HG03571 (cell line): ENCODE data around the gene TRERF1.

ENCODE experiments used
- ATAC-seq: cut with Tn5 transposase; IDR thresholded peaks from one replicate; pipeline ENCODE4 v1.9.1; 2021; ENCODE audit not compliant: unreplicated experiment

Gene TRERF1

DNA sequence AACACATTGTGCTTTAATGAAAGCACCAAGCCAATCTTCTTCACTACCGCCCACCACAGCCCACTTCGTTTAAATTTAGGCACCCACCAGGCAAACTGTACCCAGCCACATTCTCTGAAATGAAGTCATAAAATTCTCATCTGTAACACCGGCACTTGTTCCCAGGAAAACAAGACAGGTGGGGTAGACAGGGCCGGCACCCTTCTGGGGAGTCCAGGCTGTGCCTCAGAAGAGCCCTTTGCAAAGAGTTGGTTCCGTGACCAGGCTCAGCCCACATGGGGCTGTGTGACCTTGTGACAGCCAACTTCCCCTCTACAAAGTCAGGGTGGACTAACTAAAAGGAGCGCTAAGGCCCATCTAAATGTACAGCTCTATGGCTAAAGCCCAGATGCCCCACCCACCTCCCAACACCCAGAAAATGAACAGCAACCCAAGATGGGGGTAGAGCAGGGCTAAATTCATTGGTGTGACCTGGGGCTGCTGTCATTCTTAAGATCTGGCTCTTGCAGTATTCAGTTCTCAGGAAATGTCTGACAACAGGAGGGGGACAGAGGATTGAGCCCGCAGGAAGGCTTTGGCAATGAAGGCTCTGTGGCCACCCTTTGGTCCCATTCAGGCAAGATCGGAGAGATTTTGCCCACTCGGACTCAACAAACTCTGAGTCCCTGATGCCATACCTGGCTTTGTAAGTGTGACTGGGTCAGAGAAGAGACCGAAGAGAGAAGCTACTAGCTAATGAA lies 56.7 kb downstream of the TRERF1 start:
- ATAC-seq, result no peak

DNA sequence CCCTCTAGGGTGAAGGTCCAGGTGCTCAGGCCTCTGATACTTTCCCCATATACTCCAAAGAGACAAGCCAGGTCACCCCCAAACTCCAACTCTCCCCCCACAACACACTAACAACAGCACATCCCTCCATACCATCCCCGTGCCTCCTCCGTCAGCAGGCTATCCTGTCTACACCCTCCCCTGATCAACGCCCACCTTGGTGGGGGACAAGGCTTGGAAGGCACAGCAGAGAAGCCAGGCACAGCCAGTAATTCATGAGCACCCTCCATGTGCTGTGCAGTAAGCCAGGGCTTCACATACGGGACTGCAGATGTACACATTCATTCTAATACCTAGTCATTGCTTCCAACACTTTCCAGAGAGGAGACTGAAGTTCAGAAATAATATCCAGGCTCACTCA lies 57.6 kb downstream of the TRERF1 start:
- ATAC-seq, result no peak

DNA sequence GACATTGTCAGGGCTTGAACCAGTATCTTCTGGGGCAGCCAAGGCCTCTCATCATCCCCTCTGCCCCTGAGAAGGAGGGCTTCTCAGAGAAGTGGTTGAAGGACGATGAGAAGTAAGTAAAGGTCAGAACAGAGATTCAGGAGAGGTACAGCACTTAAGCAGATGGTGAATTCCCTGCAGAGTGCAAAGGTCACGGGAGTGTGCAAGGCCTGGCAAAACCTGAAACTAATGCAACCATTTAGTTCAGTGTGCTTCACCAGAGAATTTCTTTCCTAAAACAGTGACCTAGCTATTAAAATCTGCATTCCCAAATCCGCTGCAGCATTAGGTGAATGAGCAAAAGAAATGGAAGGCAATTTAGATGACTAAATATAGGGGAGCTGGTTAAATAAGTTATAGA lies 58.4 kb downstream of the TRERF1 start:
- no peak for ATAC-seq

DNA sequence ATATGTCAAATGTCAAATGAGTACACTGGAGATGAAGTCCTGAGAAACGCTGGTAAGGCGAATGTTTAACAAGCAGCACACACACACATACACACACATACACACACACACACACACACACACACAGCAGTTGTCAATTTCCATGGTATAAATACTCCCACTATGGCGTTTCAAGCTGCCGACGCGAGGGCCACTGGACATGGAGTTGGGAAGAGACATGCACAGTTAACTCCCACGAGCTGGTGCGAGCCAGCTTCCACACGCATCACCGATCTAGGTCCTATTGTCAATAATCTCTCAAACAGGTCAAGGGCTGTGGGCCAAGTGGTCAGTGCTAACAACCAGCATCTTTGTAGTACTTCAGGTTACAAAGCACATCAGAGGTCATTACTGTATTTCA lies 58.9 kb downstream of the TRERF1 start:
- ATAC-seq, result no peak

DNA sequence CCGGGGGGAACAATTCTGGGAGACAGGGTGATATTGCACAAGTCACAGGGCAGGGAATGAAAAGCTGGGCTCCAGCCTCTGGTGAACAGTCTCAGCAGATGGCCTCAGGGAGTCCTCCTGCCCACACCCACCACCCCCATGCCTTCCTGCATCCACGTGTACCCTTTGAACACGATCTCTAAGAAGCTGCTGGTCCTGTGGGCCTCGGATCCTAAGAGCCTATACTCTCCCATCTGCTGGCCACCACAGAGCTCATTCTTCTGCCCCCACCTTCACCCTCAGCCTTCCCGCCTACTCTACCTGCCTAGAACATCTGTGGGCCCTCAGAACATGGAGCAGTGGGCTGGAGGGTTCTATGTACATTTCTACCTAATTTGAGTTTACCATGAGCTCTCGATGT lies 60.3 kb downstream of the TRERF1 start:
- no peak for ATAC-seq

DNA sequence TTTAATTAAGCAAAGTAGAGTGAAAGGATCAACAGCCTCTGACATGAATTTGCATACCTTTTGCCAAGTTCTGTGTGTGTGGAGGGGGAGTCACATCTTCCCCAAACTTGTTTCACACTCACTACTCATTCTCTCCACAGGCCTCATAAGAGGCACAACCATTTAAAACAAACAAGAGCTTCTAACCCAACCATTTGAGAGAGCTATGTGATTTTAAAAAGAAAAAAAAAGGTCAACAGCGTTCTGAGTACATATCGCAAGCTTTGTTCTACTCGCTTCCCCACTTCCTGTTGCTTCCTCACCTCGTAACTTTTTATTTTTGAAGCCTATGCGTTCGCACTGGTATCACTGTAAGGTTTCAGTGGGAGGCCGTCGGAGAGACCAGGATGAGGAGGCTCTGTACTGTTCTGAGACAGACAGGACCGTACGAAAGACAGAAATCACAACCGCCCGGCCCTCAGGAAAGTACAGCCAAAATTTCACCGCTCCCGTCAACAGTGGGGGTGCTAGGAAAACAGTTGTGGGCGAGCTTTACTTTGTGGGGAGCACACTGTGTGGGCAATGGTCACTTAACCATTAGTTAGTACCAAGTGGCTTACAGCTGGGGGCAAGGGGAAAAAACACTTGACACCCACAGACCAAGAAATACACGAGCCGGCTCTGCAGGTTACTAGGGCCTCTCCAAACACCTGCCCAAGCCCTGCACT lies 61.3 kb downstream of the TRERF1 start:
- no peak for ATAC-seq

DNA sequence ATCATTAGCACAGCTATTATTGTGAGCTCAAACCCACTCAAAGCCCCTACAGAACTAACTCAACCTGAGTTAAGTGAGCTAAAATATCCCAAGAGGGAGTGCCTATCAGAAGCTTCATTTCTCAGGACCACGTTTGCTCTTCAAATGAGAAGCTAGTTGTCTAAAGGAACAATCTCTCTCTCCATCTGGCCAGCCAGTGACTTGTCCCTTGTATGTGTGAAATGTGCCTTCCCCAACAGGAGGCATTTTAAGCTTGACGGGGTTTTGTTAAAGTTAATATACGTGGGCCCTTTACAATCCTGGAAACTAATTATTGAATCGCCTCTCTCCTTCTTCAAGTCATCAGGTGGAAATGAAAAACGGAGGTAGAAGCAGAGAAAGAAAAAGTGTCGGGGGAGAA lies 62.0 kb downstream of the TRERF1 start:
- ATAC-seq, result no peak

DNA sequence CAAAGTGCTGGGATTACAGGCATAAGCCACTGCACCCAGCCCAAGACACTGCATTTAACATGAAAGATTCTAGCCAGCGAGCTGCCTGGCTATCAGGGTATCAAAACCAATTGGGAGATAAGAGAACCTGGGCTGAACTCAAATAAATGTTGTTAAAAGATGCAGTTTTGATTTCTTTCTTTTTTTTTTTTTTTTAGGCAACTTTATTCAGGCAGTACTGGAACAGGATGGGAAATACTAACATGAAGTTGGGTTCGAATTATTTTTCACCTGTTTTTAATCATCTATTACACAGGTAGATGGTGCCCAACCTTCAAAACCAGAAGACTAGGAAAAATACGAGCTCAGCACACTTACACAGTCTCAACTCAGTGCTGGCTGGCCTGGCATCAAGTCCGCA lies 63.7 kb downstream of the TRERF1 start:
- no peak for ATAC-seq

DNA sequence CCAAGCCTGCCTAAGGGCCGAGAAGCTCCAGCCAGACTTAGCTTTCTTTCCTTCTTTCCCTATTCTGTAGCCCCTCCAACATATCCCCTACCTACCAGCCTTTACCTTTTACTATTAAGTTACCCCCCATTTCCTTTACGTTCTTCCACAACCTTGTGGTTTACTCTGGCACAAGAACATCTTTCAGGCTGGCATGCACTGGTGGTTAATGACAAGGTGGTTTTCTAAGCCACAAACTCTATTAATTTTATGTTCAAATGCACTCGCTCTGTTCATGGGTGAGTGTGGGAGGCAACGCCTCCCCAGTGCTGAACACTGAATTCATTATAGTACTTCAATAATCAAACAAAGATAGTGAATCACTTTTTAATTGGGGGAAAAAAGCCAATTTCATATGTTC lies 64.4 kb downstream of the TRERF1 start:
- ATAC-seq, result no peak

DNA sequence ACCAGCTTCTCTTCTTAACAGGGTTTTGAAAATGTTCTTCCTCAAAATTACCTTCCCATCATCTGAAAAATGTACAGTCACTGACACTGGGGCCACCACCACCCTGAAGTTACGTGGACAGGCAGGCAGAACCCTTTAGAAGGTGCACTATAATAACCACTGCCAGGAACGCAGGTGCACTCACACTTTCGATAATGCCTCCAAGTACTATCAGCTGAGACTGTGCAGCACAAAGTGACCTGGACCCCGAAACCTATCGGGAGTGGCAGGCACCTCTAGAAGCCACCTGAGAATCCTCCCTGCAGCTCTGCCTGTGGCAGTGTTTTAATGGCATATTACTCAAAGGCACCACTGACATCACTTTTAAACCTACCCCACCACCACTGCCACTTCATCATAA lies 66.4 kb downstream of the TRERF1 start:
- ATAC-seq, result no peak

DNA sequence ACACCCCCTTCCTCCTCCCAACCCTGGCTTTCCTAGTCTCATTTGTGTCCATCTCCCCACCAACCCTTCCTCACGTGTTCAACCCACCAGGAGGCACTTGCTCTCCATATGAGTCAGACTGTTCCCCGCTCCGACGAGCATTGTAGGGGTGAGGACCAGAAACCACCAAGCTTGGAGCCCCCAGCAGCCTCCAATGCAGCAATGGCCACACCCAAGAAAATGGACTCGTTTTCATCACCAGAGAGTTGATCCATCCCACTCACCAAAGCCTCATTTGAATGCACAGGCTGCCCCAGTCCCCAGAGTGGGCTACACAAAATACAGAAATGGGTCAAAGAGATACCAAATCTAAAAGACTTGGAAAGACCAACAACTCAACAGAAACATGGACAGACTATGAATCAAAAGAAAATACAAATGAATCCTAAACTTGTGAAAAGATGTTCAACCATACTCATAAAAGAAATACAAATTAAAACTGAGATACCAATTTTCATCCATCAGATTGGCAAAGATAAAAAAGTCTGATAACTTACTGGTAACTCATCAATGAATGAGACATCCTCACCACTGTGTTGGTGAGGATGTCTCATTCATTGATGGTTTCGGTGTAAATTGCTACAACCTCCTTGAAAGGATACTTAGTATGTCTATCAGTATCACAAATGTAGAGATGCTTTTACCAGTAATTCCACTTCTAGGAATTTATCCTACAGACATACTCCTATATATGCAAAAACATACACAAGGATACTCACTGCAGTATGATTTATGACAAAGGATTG lies 68.1 kb downstream of the TRERF1 start:
- no peak for ATAC-seq

DNA sequence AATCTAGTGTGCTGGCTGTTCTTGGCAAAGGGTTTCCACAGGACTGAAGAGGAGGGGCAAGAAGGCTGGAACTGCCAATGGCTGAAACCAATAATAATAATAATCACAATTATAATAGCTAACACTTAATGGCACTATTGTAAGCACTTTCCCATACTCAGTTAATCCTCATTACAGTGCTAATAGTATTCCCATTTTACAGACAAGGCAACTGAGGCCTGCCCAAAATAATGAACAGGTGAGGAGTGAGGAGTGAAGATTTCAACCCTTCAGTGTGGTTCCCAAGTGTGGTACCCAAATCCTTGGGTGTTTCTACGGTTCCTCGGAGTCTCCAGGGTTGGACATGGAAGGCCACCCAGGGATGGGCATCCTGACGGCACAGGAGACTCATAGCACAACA lies 69.9 kb downstream of the TRERF1 start:
- ATAC-seq, result no peak

DNA sequence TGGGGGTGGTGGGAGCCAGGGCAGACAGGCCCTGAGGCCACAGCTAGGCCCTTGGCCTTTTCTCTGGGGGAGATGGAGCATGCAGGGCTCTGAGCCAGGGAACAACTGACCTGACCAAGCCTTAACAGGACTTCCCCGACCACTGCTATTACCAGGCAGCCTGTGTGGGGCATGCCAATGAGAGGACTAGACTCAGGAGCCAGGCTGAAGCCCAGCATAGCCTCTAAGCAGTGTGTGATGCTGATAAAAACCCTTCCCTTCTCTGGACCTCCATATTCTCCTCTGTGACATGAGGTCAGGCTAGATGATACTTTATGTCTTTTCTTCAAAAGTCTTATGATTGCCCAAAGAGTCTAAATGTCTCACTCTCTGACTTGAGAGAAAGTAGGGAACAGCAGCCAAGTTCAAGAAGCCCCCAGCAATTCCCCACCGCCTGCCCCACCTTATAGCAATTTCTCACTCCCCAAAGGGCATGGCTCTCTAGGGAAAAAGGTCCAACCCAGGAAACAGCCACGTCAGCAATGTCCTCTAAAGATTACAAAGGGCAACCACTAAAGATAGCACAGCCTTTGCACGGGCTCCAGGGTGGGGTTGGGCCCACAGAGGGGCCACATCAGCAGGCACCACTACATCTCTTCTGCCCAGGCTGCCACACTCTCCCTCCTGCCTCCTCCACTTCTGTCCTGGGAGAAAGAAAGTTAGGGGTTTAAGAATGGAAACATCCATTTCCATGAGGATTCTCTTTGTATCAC lies 71.3 kb downstream of the TRERF1 start:
- ATAC-seq, result no peak

DNA sequence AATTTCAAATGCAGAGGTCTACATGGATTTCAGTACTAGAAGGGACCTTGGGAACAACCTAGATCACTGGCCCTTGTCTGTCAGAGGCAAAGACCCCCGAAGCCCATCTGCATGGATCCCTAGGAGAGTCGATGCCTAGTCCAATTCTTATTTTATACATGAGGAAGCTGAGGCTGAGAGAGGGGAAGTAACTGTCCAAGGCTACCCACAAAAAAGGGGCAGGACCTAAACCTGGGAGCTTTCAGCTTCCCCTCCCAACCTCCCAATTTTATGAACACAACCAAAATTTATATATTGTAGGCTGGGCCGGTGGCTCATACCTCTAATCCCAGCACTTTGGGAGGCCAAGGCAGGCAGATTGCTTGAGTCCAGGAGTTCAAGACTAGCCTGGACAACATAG lies 73.2 kb downstream of the TRERF1 start:
- ATAC-seq, result no peak

DNA sequence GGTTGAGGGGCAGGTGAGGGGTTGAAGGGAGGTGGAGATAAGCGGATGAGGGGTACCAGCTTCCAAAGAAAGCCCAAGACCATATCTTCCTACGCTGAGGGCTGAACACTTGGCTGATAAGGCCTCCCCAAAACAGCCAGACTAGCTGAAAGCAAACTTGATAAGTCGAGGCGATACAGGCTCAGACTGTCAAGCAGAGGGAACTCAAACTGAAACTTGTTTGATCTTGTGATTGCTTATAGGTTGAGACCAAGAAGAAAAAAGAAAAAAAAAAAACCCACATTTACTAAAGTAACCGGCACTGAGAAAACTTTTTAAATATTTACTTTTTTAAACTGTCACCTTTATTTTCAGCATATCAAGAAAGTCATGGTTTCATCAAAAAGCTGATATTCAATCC lies 73.6 kb downstream of the TRERF1 start:
- ATAC-seq, result no peak

DNA sequence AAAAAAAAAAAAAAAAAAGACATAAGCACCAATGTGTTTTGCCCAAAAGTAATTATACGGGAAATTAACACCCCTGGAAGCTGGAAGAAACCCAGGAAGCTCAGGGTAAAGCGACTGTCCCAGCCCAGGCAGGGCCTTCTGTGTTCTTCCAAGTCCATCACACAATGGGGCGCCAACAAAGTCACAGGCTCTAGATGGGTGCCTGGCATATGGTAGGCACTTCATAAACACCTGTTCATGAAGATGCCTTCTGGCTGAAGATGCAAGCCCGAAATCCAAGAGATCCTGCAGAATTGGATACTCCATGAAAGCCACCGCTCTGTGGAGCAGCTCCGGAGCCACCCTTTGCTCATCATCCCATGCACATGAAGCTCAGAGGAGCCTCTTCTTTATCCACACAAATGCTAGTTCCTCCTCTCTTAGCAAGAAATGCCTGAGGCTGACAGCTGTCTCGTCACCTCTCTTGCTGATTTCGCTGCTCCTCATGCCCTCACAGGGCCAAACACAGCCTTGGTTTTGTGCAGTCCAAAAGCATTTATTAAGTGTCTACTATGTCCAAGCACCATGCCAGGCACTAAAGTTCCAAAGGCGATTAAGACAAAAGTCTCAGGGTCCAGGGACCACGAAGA lies 76.6 kb downstream of the TRERF1 start:
- ATAC-seq, result no peak

DNA sequence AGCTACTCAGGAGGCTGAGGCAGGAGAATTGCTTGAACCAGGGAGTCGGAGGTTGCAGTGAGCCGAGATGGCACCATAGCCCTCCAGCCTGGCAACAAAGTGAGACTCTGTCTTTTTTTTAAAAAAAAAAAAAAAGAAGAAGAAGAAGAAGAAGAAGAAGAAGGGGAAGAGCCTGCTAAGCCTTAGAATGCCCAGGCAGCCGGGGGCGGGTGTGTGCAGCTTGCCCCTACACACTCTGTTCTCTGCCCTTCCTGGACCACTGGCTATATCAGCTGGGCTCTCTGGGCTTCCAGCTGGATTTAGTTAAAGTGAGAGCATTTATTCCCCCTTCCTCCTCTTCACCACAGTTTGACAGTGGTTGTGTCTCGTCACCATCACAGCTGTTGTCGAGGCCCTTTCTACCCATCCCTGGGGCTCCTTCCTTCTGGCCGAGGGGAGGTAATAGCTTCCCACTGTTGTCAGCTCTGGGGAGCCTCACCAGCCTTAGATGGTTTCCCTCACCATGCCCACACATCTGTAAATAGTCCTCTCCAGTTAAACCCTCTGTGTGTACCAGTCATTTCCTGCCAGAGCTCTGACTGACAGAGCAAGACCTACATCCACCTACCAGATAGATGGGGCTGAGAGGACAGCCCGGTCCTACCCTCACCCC lies 77.6 kb downstream of the TRERF1 start:
- ATAC-seq, result no peak

DNA sequence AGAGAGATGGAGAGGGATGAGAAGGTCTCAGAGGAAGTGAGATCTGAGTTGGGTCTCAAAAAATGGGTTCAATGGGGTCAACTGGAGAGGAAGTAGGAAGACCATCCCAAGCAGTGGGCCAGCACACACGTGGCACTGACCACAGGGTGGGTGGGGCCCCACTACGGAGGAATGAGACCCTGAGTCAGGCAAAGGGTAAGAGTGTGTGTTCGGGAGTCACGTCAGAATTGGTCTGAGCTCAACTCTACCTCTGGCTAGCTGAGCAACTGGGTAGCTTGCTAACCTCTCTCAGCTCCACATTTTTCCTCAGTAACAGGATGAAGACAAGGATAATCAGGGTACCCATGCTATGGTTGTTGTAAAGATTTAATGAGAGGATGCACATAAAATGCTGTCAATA lies 79.0 kb downstream of the TRERF1 start:
- ATAC-seq, result no peak

DNA sequence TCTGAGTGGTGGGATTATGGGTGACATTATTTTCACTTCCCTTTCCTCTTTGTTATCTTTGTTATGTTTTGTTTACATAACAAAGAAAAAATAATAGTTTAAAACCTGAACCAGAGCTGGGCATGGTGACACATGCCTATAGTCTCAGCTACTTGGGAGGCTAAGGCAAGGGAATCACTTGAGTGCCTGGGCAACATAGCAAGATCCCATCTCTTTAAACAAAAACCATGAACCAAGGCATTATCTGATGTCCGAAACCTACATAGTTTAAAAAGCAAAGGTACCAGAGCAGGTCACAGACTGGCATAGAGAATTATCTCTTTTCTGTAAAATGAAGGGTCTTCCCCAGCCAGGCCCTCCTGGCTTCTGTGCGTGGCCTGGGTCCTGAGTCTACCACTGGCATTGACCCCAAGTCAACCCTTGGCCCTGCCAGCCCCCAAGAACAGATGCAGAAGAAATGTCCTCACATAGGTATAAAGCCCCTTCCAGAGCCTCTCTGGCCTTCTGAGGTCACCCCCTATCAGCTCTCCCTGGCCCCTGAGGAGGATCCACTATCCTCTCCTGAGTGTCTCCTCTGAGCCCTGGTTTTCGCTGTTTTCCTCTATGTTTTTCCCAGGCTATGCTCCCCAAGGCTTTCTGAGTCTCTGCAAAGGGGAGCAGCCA lies 81.3 kb downstream of the TRERF1 start:
- no peak for ATAC-seq

DNA sequence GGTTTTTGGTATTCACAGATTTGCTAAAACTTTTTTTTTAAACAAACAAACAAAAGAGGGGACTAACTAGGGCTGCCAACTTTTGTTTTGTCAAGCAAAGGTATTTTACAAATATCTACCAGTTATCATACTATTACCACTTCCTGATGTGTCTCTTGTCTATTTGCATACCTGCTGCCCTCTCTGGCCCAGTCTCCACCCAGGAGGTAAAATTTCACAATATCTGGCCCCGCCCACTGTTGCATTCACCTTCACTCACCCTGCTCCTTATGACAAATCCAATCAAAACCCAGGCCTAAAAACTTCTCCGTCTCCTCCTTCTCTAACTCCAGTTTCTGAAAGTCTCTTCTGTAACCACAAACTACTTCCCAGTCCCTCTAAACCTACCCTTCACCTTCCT lies 82.2 kb downstream of the TRERF1 start:
- ATAC-seq, result no peak
